ENCODE results near the gene GFAP. TPM values are rescaled to one million over a fixed set of nuclear protein-coding genes. Genes with fewer than 3 reads are reported as not detected.

GFAP gene
- total RNA-seq, 1 experiment from 2014 or later = 1.6 TPM

- no peaks in the 10 kb centered on the region for H3K9me3 Mint-ChIP-seq
- ChIA-PET CTCF (interaction anchor here (0.7 to 2.9 kb wide), 3 partner anchors 20 to 81 kb away, joined by 4 to 13 read pairs (median 9); partner anchors contain the start of gene C1QL1), POLR2A (interaction anchor here (0.7 kb wide), 1 partner anchor 39 kb away, joined by 3 read pairs; no protein-coding TSS in a partner anchor)
- H3K36me3 Mint-ChIP-seq = peaks cover 47% of the 10 kb centered on the region
- H3K27me3 Mint-ChIP-seq (ENCODE audit: low read depth) = no peaks in the 10 kb centered on the region
- no peak for ATAC-seq
- TF ChIP-seq RORB (CRISPR knock-in tag; IDR thresholded peaks at IDR 0.05) = no peak
- no peak for TF ChIP-seq SMAD3 (CRISPR knock-in tag; IDR thresholded peaks at IDR 0.05; ENCODE audit: borderline replicate concordance)
- TF ChIP-seq ZBTB43 (CRISPR knock-in tag; IDR thresholded peaks at IDR 0.05) = no peak
- no peak for TF ChIP-seq ZNF138 (CRISPR knock-in tag; conservative IDR thresholded peaks at IDR 0.05)
- TF ChIP-seq USF1 (CRISPR knock-in tag; IDR thresholded peaks at IDR 0.05) = no peak
- TF ChIP-seq ZNF281 (CRISPR knock-in tag; IDR thresholded peaks at IDR 0.05) = no peak
- no peak for TF ChIP-seq ATF2 (CRISPR knock-in tag; IDR thresholded peaks at IDR 0.05; ENCODE audit: borderline replicate concordance, low read depth)
- TF ChIP-seq TCF7 (CRISPR knock-in tag; IDR thresholded peaks at IDR 0.05; ENCODE audit: low read depth) = no peak
- TF ChIP-seq GRHL2 (CRISPR knock-in tag; IDR thresholded peaks at IDR 0.05; ENCODE audit: insufficient replicate concordance, severe bottlenecking) = no peak
- DNase-seq (ENCODE audit: low spot score) = no peak
- H3K4me1 Mint-ChIP-seq = peaks cover 13% of the 10 kb centered on the region
- peak overlapping the region; percentile 71 for H3K27ac Mint-ChIP-seq
- H3K4me3 Mint-ChIP-seq = no peak overlapping the region
Observed at GRCh38 chr17:44940317-44940716, 25.0 kb upstream of the GFAP start.

GRCh38 chr17:44935116-44935515 is 19.8 kb upstream of the GFAP start:
- ChIA-PET POLR2A (no interaction called here), CTCF (interaction anchor here (1.0 to 1.1 kb wide), 2 partner anchors 15 to 24 kb away, joined by 3 to 4 read pairs; no protein-coding TSS in a partner anchor)
- no peak for ATAC-seq
- no peak for DNase-seq (ENCODE audit: low spot score)
- no peak overlapping the region for H3K4me3 Mint-ChIP-seq
- no peak overlapping the region for H3K27ac Mint-ChIP-seq
- no peaks in the 10 kb centered on the region for H3K4me1 Mint-ChIP-seq
- TF ChIP-seq ZNF532 (CRISPR knock-in tag; IDR thresholded peaks at IDR 0.05; ENCODE audit: borderline replicate concordance) = no peak
- H3K9me3 Mint-ChIP-seq = no peaks in the 10 kb centered on the region
- no peaks in the 10 kb centered on the region for H3K27me3 Mint-ChIP-seq (ENCODE audit: low read depth)
- H3K36me3 Mint-ChIP-seq = peaks cover 55% of the 10 kb centered on the region

- ATAC-seq = no peak
- no peak overlapping the region for H3K4me3 Mint-ChIP-seq
- no peak overlapping the region for H3K27ac Mint-ChIP-seq
- peaks cover 56% of the 10 kb centered on the region for H3K36me3 Mint-ChIP-seq
- ChIA-PET CTCF (interaction anchor here (1.0 to 1.1 kb wide), 2 partner anchors 14 to 24 kb away, joined by 3 to 4 read pairs; no protein-coding TSS in a partner anchor), POLR2A (no interaction called here)
- H3K27me3 Mint-ChIP-seq (ENCODE audit: low read depth) = no peaks in the 10 kb centered on the region
- no peaks in the 10 kb centered on the region for H3K4me1 Mint-ChIP-seq
- no peak for DNase-seq (ENCODE audit: low spot score)
- no peaks in the 10 kb centered on the region for H3K9me3 Mint-ChIP-seq
- no peak for TF ChIP-seq HMGA2 (CRISPR knock-in tag; IDR thresholded peaks at IDR 0.05)
- no peak for TF ChIP-seq CDX4 (CRISPR knock-in tag; IDR thresholded peaks at IDR 0.05; ENCODE audit: borderline replicate concordance)
- no peak for TF ChIP-seq PRDM15 (CRISPR knock-in tag; IDR thresholded peaks at IDR 0.05)
- TF ChIP-seq SP1 (CRISPR knock-in tag; conservative IDR thresholded peaks at IDR 0.05) = no peak
- no peak for TF ChIP-seq MAX (CRISPR knock-in tag; IDR thresholded peaks at IDR 0.05)
- TF ChIP-seq KAT7 (CRISPR knock-in tag; IDR thresholded peaks at IDR 0.05; ENCODE audit: borderline replicate concordance) = no peak
Observed at GRCh38 chr17:44934745-44935105, 19.4 kb upstream of the GFAP start.
